ENCODE data around the gene CAPN13. TPM values are rescaled to one million over a fixed set of nuclear protein-coding genes. Genes with fewer than 3 reads are reported as not detected.

Gene CAPN13
- total RNA-seq, 1 experiment from 2014 or later: 0.10 TPM

DNA sequence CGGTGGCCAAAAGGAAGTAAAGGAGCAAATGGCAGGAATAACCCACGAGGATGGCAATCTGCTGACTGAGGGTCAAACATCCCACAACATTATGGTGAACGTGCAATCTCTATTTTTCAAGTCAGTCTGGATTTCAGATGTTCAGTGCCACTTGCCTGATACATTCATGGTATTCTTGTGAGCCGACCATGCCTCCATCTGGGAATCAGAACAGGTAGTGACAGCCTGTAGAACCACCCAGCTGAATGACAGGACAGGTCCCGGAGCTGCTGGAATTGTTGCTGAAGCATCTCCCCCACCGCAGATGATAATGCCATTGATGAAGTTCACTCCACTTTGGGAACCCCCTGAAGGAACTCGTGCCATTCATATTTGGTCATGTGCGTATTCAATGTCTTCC, 123.2 kb downstream of the CAPN13 start:
- no peak for DNase-seq (ENCODE audit: low spot score)

DNA sequence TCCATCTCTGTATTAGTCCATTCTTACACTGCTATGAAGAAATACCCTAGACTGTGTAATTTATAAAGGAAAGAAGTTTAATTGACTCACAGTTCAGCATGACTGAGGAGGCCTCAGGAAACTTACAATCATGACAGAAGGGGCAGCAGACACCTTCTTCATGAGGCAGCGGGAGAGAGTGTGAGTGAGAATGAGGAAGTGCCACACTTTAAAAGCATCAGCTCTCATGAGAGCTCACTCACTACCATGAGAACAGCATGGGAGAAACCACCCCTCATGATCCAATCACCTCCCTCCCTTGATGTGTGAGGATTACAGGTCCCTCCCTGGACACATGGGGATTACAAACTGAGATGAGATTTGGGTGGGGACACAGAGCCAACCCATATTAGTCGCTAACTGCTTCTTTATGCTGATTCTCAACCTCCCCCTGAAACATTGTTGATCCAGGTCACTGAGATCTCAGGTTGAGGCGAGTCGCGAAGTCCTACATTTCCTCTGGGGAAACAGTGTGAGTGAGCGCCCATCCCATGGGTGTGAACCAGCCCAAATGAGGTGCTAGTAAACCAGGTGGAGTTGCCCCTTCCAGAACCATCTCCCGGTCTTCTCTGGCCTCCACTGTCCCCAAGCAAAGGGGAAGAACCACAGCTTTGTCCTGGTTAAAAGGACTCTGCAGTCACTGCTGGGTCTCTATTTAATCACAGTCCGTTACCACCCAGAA, 123.8 kb downstream of the CAPN13 start:
- no peak for DNase-seq (ENCODE audit: low spot score)

DNA sequence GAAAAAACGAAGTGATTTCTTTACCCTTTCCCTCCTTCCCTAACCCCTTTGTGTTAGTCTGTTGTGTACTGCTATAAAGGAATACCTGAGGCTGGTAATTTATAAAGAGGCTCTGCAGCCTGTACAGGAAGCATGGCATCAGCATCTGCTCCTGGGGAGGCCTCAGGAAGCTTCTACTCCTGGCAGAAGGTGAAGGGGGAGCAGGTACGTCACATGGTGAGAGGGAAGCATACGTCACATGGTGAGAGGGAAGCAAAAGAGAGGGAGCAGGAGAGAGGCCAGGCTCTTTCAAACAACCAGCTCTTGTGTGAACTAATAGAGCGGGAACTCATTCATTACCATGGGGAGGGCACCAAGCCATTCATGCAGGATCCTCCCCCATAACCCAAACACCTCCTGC, 126.2 kb downstream of the CAPN13 start:
- DNase-seq (ENCODE audit: low spot score): no peak

DNA sequence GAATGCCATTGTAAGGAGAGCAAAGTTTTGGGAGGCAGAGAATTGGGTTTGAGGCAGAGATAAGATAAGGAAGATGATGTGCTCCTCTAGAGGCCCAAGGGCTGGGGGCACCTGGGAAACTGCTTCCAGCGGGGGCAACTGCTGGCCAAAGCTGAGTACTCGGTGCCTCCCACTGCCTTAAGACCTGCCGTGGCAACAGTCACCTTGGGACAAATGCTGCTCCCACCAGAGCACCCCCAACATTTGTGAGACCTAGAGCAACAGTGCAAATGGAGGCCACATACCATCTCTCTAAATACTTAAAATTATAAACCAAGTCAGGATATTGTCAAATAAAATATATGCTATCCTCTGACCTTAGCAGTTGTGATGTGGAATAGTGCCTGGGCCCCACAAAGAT, 127.1 kb downstream of the CAPN13 start:
- DNase-seq (ENCODE audit: low spot score): no peak

DNA sequence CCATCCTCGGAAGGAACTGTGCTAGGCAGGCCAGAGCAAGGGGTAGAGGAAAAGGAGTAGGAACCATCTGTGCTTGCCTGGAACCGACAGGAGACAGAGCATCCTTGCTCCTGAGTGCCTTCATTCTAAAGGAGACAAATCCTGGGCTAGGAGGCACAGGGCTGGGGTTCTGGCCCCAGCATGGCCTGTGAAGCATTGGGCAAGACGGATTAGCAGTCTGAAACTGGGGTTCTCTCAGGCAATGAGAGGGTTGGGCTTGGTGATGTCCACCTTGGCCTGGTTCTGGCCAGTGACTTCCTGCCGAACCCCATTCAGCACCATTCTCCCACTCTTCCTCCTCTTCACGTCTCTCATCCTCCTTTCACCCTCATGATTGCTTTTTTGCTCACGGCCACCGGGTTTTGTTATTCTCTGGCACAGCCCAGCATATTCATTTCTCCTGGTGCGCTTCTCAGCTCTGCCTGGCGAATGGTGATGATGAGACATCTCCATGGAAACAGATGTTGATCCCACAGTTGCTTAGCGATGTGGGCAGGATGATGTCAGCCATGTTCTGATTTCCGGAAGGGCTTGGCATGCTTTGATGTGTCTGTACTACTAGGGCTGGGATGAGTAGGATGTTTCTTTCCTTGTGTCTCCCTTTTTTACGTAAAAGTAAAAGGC, 127.7 kb downstream of the CAPN13 start:
- DNase-seq (ENCODE audit: low spot score): no peak

DNA sequence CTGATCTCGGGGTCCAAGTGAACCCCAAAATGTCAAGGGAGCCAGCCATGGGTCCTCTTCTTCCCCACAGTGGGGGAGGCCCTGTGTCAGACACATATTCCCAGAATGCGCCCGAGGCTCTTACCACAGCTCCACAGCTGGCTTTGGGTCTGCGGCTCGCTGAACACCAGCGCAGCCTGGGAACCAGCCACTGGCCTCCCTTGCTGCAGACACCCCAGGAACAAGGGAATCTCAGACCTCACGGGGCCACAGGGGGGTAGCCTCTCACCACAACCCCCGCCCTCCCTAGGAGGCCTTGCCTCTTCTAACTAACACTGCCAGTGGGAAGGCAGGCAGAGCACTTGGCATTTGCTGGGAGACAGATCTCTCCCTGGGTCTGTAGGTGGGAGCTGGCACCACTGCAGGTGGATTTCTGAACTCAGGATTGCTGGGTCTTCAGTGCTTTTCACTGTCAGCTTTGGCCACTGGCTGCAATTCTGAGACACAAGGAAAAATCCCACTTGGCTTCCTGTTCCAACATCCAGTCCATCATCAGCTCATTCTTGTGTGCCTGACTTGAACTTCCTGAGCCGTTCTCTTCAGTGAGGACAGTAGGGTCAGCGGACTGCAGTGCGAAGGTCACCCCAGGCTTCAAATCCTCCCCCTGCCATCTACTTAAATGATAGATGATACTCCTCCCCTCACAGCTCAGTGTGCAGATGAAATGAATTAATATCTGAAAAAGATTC, 128.7 kb downstream of the CAPN13 start:
- no peak for DNase-seq (ENCODE audit: low spot score)

DNA sequence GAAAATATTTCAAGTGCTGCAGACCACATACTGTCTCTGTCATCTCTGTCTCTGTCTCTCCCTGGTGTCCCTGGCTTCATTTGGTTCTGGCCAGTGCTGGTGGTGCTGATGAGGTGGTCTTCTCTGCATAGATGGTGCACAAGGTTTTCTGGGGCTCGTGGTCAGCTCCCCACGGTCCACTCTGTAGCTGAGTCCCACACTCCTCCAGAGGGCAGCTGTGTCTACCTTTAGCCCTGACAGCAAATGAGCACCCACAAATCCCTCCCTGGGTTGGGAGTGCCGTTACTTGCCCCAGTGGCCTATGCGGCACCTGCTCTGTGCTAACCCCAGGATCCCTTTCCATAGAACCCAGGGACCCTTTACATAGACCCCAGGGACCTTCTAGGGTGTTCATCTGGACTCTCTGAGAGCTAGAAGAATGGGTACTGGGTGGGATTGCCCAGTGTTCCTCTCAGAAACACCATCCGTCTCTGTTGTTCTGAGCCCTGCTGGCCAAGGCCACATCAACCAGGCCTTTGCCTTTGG, 129.3 kb downstream of the CAPN13 start:
- DNase-seq (ENCODE audit: low spot score): no peak

DNA sequence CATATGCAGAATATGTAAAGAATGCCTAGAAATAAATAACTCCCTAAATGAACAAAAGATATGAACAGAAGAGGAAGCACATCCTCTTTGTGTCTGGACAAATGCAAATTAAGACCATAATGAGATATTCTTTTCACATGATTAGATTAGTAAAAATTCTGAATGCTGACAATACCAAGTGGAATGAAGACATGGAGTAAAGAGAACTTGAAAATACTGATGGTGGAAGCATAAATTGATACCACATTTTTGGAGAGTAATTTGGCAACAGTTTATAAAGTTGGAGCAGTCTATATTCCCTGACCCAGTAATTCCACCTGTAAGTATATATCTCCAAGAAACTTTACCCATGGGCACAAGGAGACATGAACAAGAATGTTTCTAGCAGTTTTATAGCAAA, 130.0 kb downstream of the CAPN13 start:
- no peak for DNase-seq (ENCODE audit: low spot score)

DNA sequence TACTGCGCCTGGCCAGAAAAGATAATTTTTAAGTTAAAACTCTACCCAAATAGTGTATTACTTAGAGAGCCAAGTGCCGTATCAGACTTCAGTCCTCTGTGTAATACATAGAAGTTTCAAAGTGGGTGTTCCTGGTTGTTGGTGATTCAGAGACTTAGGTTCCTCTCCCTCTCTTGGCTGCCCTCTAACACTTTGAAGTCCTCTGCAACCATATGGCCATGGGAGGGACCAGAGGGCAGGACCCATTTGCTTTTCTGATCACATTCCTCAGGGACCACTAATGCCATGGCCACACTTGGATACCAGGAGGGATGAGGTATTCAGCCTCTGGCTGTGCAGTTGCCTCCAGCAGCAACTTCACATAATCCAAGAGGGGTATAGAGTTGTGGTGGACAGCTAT, 131.5 kb downstream of the CAPN13 start:
- DNase-seq (ENCODE audit: low spot score): no peak

DNA sequence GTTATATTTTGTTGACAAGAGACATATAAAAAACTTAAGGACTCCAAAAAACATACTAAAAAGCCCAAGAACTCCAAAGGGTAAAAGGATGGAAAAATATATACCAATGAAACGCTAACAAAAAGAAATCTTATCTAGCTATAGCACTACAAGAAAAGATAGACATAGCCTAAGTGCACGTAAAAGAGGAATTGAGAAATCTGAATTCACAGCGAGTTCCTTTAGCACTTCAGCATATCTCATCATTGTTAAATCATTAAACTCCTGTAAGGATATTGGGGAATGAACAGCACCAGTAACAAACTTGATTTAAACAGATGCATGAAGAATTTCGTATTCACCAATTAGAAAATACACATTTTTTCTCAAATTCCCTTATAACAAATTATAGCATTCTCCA, 134.1 kb downstream of the CAPN13 start:
- DNase-seq (ENCODE audit: low spot score): no peak
